Stomach (tissue), 9 donors: ENCODE measurements around the gene STRN3. TPM values are rescaled to one million over a fixed set of nuclear protein-coding genes. Genes with fewer than 3 reads are reported as not detected.

ENCODE experiments used
- DNase-seq, 2 donors: peaks; one replicate each; pipeline versions ENCODE4 v3.0.0 to v3.0.0-alpha.2; 2013 to 2019
- H3K27ac ChIP-seq, 5 donors: fragments of 200-600 bp in 4 of 5; sonication (generic) in 4 of 5; one replicate each; pipeline ENCODE4 v1.5.1; 2013 to 2019; ENCODE audit warnings: mild to moderate bottlenecking in 1 of 5, moderate library complexity in 1 of 5
- H3K27me3 ChIP-seq, 3 donors: fragments of 200-600 bp; sonication (generic); one replicate each; pipeline ENCODE4 v1.5.1; 2017 to 2019; ENCODE audit warnings: mixed run types in 1 of 3
- H3K36me3 ChIP-seq, 4 donors: fragments of 200-600 bp; sonication (generic); 1 replicate in 3 of 4; 2 replicates in 1 of 4; pipeline ENCODE4 v1.5.1; 2016 to 2019
- H3K4me1 ChIP-seq, 4 donors: fragments of 200-600 bp; sonication (generic); one replicate each; pipeline ENCODE4 v1.5.1; 2016 to 2019
- H3K4me3 ChIP-seq, 4 donors: fragments of 200-600 bp; sonication (generic) in 3 of 4; one replicate each; pipeline ENCODE4 v1.5.1; 2016 to 2019; ENCODE audit warnings: mild to moderate bottlenecking in 1 of 4
- H3K9me3 ChIP-seq, 4 donors: fragments of 200-600 bp; sonication (generic); one replicate each; pipeline ENCODE4 v1.5.1; 2016 to 2019
- EP300 ChIP-seq: sonication (generic); formaldehyde crosslinking; IDR thresholded peaks from one replicate; pipeline ENCODE4 v1.6.1; 2017; ENCODE audit warnings: antibody characterized with exemption
- POLR2A ChIP-seq, 4 donors: fragments of 450-650 bp; IDR thresholded peaks; one replicate each; pipeline ENCODE4 v1.6.1; 2016; ENCODE audit warnings: antibody characterized with exemption in 4 of 4, control low read depth in 2 of 4, mild to moderate bottlenecking in 1 of 4, moderate library complexity in 1 of 4
- POLR2AphosphoS5 ChIP-seq, 3 donors: sonication (generic); formaldehyde crosslinking; IDR thresholded peaks; one replicate each; pipeline ENCODE4 v1.6.1; 2016; ENCODE audit warnings: antibody characterized with exemption in 3 of 3
- WGBS, 5 donors: extraction: QIAGEN DNeasy Blood & Tissue Kit in 3 of 5; methylation state at CpG; one replicate each; pipeline versions ENCODE4 v1.1.5 to v1.1.7; 2013 to 2018; 5-methylcytosine and 5-hydroxymethylcytosine counted together
- intact Hi-C: fragments of 100-400 bp; cut with DNase I; formaldehyde crosslinking; loops from one replicate; pipeline ENCODE4 v1.15.1; 2023; ENCODE audit warnings: low total_unique reads
- polyA plus RNA-seq, 3 donors: library from polyadenylated mRNA; stranded (reverse); fragments of 200-250 nt; gene quantifications; one replicate each; pipeline ENCODE4 v1.2.3, GENCODE V29; 2013
- total RNA-seq, 5 donors: library from RNA; depleted of rRNA; stranded (reverse); fragments of >200 nt; gene quantifications; one replicate each; pipeline versions ENCODE4 v1.1.0 to v1.2.3, GENCODE V29; 2014 to 2016
- TF ChIP-seq, protein P1 (sequence below), 7 experiments: fragments of 450-650 bp in 4 of 7; fragments of 200-600 bp in 3 of 7; sonication (generic) in 3 of 7; IDR thresholded peaks; one replicate each; pipeline ENCODE4 v1.5.1; 2016 to 2019; ENCODE audit warnings: antibody characterized with exemption in 7 of 7, control low read depth in 2 of 7, mild to moderate bottlenecking in 1 of 7
- donor health status: healthy with polysubstance abuse.
- donor health status: Bipolar disorder and iron deficiency.
- donor health status: healthy.

STRN3 gene
- total and polyA plus RNA-seq, 8 donors: 8.1 to 91.8 (median 24.6) TPM

DNA sequence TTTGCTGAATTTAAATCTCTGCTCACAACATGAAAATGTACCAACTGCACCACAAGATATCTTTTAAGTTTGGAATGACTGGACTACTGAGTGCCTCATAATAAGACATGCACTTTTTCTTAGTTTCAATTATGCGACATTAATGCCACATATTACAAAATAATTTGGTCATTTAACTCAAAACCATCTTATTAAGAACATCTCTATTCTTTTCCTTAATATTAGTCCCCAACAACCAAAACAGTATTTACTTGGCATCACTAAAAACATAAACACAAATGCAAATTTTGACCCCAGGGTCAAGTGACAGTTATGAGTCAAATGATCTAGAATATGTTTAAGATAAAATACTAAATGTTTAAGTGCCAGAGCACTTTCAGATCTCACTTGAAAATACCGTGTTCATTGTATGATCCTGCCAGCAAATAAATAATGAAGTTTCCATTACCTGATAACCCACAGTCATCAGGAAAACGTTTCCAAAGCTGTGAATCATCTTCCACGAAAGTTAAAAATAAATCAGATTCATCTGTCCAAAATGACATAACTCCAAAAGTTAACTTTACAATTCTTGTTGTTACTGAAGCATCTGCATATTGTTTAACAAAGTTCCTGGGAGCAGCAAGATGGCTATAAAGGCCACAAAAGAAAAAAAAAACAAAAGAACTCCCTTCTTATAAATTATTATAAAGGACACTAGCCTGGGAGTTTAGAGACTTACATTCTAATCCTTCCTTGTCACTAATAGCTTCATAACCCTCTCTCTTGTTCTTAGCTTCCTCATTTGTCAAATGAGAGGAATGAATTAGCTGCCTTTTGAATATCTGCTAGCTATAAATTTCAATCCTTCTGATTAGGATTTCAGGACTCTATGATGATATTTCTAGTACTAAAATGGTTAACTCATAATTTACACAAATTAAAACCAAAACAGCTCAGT, 31.2 kb downstream of the STRN3 start:
- Histone ChIP-seq H3K27ac (peak overlapping the region in 1 of 5 donors; percentile 13), H3K4me3 (no peak overlapping the region), H3K27me3 (no peaks in the 10 kb centered on the region), H3K36me3 (peaks cover 0 to 17% (median 12%) of the 10 kb centered on the region in 4 donors), H3K9me3 (peaks cover 0 to 18% (median 8%) of the 10 kb centered on the region in 4 donors), H3K4me1 (peaks cover 11 to 50% (median 36%) of the 10 kb centered on the region in 4 donors)
- intact Hi-C loops: no loop called here
- TF ChIP-seq POLR2A (IDR thresholded peaks at IDR 0.05) (no peak), EP300 (no peak), POLR2AphosphoS5 (IDR thresholded peaks at IDR 0.05) (no peak)
- TF ChIP-seq, protein P1, sequence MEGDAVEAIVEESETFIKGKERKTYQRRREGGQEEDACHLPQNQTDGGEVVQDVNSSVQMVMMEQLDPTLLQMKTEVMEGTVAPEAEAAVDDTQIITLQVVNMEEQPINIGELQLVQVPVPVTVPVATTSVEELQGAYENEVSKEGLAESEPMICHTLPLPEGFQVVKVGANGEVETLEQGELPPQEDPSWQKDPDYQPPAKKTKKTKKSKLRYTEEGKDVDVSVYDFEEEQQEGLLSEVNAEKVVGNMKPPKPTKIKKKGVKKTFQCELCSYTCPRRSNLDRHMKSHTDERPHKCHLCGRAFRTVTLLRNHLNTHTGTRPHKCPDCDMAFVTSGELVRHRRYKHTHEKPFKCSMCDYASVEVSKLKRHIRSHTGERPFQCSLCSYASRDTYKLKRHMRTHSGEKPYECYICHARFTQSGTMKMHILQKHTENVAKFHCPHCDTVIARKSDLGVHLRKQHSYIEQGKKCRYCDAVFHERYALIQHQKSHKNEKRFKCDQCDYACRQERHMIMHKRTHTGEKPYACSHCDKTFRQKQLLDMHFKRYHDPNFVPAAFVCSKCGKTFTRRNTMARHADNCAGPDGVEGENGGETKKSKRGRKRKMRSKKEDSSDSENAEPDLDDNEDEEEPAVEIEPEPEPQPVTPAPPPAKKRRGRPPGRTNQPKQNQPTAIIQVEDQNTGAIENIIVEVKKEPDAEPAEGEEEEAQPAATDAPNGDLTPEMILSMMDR (IDR thresholded peaks at IDR 0.05): no peak
- DNase-seq: no peak
- 2 to 11% (median 6%) methylated on average over 4 of the region's 4 CpGs for WGBS, 5 donors

DNA sequence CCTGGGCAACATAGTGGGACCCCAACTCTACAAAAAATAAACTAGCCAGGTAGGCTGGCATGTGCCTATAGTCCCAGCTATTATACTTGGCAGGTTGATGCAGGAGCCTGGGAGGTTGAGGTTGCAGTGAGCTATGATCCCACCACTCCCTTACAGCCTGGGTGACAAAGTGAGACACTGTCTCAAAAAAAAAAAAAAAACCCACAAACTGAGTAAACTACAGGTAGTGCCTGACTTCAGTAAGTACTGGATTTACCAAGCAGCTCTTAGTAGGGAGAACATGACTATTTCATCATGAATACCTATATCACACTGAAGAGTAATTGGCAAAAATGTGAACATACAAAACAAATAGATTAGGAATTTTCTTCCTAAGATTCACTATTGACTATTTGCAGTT, 33.1 kb downstream of the STRN3 start:
- DNase-seq: no peak
- peaks cover 0 to 4% (median 2%) of the 10 kb centered on the region in 4 donors for H3K9me3 ChIP-seq
- no peaks in the 10 kb centered on the region for H3K27me3 ChIP-seq
- TF ChIP-seq POLR2A (IDR thresholded peaks at IDR 0.05) (no peak), POLR2AphosphoS5 (IDR thresholded peaks at IDR 0.05) (no peak)
- TF ChIP-seq, protein P1 (IDR thresholded peaks at IDR 0.05): no peak
- peaks cover 0 to 7% (median 3%) of the 10 kb centered on the region in 4 donors for H3K36me3 ChIP-seq
- intact Hi-C loops: no loop called here
- H3K4me3 ChIP-seq: no peak overlapping the region
- H3K4me1 ChIP-seq: peaks cover 11 to 61% (median 41%) of the 10 kb centered on the region in 4 donors
- H3K27ac ChIP-seq: no peak overlapping the region

DNA sequence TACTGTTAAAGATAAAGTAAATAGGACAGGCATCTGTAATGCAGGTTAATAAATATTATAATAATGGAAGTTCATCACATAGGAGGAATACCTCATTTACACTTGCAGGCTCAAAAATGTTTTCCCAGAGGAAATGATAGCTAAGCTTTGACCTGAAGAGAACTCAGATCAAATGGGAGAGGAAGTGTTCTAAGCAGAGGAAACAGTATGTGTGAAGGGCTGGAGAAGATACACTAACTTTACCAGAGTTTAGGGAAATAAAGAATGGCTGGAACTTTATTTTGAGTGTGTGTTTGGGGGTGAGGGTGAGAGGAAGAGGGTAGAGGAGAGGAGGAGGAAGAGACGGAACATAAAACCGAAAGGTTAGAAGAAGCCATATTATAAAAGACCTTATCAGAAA, 34.8 kb downstream of the STRN3 start:
- WGBS, 5 donors: 67 to 81% (median 75%) methylated on average over 2 of the region's 2 CpGs
- Histone ChIP-seq H3K27me3 (no peaks in the 10 kb centered on the region), H3K27ac (no peak overlapping the region), H3K4me1 (peaks cover 11 to 71% (median 50%) of the 10 kb centered on the region in 4 donors), H3K9me3 (no peaks in the 10 kb centered on the region), H3K4me3 (no peak overlapping the region), H3K36me3 (no peaks in the 10 kb centered on the region)
- no peak for TF ChIP-seq POLR2AphosphoS5 (IDR thresholded peaks at IDR 0.05)
- TF ChIP-seq EP300: no peak
- TF ChIP-seq POLR2A (IDR thresholded peaks at IDR 0.05): no peak
- TF ChIP-seq, protein P1 (IDR thresholded peaks at IDR 0.05): no peak
- intact Hi-C loops: no loop called here
- no peak for DNase-seq

DNA sequence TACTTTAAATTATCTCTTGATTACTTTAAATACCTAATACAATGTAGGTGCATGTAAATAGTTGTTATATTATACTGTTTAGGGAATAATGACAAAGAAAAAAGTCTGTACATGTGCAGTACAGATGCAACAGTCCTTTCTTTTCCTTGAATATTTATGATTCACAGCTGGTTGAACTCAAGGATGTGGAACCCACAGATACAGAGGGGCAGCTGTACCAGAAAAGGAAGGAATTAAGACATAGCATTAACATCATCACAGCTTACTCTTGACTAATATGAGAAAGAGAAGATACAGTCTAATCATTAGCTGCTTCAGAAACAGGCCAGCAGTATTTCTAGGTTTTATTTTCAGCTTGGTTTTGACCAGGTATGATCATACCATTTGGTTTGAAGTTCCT, 35.4 kb downstream of the STRN3 start:
- H3K4me1 ChIP-seq: peaks cover 9 to 71% (median 49%) of the 10 kb centered on the region in 4 donors
- H3K27me3 ChIP-seq: no peaks in the 10 kb centered on the region
- intact Hi-C loops: no loop called here
- H3K9me3 ChIP-seq: no peaks in the 10 kb centered on the region
- DNase-seq: no peak
- H3K27ac ChIP-seq: no peak overlapping the region
- no peak for TF ChIP-seq POLR2A (IDR thresholded peaks at IDR 0.05)
- TF ChIP-seq, protein P1 (IDR thresholded peaks at IDR 0.05): no peak
- TF ChIP-seq POLR2AphosphoS5 (IDR thresholded peaks at IDR 0.05): no peak
- no peak for TF ChIP-seq EP300
- H3K36me3 ChIP-seq: no peaks in the 10 kb centered on the region
- no peak overlapping the region for H3K4me3 ChIP-seq
